Measurements from ENCODE around the gene COL1A1.

COL1A1 gene

DNA sequence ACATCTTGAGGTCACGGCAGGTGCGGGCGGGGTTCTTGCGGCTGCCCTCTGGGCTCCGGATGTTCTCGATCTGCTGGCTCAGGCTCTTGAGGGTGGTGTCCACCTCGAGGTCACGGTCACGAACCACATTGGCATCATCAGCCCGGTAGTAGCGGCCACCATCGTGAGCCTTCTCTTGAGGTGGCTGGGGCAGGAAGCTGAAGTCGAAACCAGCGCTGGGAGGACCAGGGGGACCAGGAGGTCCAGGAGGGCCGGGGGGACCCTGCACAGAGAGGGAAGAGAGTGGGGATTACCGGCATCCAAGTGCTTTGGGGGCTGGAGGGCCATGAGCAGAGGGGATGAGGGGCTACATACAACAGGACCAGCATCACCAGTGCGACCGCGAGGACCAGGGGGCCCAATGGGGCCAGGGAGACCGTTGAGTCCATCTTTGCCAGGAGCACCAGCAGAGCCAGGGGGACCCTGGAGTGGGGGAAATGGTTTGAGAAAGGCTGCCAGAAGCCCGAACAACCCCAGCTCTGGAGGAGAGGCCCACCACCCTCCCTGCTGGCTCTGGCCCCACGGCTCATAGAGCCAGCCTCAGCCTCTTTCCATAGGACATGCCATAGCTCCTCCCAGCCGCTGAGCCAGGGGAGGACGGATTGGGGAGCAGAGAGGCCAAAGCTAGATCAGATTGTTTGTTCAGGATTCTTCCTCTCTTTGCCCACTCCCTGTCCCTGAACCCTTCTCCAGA is 14.6 kb downstream of the COL1A1 start:
- no peak for DNase-seq

DNA sequence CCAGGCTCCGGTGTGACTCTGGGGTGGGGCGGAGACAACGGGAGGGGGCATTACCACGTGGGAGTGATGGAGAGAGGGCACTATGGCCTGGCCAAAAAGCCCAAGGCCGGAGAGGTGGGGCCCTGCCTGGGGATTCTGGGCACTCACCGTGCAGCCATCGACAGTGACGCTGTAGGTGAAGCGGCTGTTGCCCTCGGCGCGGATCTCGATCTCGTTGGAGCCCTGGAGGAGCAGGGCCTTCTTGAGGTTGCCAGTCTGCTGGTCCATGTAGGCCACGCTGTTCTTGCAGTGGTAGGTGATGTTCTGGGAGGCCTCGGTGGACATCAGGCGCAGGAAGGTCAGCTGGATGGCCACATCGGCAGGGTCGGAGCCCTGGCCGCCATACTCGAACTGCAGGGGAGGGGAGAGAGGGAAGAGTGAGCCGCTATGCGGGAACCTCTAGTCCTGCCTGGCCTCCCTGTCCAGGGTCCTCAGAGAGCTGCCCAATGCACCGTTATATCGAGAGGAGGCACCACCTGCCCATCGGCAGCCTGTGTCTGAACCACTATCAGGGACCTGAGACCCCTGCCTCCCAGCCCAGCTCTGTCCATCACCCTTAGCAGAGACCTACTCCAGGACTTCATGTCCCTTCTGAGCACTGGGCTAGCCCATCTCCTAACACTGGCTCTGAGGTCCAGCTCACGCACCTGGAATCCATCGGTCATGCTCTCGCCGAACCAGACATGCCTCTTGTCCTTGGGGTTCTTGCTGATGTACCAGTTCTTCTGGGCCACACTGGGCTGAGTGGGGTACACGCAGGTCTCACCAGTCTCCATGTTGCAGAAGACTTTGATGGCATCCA is 15.6 kb downstream of the COL1A1 start:
- no peak for DNase-seq

DNA sequence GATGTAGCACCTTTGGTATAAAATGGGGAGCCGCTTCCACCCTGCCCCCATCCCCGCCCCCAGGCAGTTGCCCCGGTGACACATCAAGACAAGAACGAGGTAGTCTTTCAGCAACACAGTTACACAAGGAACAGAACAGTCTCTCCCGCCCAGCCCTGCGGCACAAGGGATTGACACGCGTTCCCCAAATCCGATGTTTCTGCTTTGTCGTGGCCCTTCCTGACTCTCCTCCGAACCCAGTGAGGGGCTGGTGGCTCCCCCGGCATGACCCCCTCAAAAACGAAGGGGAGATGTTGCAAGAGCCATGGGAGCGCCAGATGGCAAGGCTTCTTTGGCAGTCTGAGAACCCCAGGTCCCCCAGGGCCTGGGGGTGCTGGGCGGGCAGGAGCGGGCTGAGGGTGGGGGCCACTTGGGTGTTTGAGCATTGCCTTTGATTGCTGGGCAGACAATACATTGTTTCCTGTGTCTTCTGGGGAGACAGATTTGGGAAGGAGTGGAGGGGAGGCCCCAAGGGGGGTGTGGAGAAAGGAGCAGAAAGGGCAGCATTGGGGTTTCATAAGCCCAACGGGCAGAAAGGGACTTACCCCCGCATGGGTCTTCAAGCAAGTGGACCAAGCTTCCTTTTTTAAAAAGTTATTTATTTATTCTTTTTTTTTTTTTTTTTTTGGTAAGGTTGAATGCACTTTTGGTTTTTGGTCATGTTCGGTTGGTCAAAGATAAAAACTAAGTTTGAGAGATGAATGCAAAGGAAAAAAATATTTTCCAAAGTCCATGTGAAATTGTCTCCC is 16.6 kb downstream of the COL1A1 start:
- DNase-seq: no peak

DNA sequence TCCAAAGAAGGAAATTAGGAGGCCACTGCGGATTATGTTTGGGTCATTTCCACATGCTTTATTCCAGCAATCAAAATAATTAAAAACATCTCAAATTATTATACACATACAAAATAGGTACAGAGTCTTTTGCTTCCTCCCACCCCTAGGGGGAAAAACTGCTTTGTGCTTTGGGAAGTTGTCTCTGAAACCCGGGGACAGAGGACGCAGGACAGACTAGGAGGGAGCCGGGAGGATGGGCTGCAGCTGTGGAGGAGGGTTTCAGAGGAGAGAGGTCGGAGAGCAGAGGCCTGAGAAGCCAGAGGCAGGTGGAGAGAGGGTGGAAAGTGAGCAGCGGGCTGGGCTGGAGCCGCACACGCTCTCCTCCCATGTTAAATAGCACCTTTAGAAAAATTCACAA is 17.4 kb downstream of the COL1A1 start:
- no peak for DNase-seq

DNA sequence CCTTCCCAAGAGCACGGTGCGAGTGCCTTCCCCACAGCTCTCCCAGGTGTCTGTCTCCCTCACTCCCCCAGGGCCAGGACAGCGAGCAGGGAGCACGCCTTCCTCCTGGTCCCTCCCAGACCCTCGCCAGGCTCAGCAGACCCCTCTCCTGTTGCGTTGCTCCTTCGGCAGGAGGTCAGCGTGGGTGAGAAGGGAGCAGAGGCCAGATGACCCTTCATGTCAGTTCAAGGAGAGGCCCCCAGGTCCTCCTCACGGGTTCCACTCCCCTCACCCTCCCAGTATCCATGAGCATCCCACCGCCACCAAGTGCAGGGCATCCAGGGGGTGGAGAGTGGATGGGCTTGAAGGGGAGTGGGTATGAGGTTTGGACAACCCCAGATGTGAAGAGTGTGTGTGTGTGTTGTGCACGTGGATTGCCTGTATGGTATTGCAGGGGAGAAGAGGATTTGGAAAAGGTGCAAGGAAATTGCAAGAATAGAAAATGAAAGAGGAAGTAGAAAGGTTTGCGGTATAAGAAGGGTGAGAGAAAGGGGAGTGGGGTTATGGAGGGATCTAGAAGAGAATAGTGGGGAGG is 17.9 kb downstream of the COL1A1 start:
- DNase-seq: no peak

DNA sequence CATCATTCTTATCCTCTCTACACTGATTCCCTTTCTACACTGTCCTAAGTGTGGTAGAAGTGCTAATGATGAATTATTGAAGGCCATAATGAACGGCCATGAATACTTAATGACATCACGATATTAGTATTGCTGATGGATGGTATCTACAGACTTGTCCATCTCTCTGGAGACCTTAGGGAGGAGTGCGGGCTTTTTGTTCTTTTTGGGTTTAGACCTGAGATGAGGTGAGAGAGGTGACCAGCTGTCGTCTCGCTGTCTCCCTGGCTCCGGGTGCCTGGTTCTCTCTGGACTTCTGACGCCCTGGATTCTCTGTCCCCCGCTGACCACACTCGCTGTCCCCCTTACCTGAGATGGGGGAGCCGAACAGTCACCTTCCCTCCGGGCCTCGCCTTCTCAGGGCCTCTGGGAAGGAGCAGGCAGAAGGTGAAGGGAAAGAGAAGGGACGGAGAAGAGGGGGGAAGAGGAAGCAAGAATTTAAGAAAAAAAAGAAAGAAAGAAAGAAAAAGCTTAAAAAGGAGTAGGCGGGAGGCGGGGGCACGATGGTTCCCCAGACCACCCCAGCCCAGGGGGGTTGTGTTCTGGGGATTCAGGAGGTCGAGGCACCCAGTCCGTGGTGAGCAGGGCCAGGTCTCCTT is 18.5 kb downstream of the COL1A1 start:
- DNase-seq: no peak

DNA sequence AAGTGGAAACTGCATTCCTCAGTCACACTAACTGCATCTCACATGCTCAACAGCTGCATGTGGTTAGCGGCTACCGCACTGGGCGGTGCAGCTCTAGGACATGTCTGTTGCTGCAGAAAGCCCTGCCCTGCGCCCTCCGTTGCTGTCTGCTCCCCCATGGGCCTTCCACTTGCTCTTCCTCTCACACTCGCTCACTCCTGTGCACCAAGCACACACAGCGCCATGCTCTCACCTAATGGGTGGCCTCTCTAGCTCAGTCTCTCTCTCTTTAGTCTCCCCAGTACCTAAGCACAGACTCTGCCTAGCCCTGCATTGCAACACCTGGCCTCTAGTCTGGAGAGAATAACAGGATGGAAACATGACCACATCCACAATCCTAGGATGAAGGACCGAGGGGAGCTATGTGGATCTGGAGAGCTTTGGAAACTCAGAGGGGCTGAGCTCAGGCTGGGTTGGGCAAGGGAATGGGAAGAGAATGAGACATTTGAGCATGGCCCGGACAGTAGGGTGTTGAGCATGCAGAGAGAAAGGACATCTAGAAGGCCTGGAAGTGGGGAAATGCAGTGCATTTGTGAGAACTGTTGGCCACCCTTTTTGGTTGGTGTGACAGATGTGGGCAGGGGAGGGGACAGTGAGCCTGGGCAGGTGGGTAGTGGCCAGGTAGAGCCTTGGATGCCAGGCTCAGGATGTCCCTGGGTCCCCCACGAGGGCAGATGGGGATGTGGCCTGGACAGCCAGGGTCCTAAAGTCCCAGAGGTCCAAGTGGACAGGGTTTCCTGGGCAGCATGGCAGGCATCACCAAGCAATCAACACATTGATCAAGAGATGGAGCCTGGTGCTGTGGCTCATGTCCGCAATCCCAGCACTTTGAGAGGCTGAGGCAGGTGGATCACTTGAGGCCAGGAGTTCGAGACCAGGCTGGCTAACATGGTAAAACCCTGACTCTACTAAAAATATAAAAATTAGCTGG is 19.6 kb downstream of the COL1A1 start:
- DNase-seq: no peak

DNA sequence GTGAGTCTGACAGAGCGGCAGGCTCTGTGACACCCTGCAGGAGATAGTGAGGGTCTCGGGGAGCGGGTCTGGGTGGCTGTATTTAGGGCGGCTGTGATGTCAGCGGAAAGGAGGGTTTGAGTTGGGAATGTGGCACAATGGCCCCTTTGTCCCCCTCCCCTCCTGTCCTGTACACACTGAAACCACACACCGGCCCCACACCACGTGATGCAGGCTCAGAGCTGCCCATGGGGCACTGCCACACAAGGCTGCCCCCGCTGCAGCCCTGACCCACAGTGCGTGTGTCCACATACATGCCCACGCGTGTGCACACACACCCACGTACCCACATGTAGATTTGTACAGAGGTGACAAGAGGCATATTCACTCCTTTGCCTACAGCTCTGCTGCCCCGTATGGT is 20.3 kb downstream of the COL1A1 start:
- DNase-seq: no peak

DNA sequence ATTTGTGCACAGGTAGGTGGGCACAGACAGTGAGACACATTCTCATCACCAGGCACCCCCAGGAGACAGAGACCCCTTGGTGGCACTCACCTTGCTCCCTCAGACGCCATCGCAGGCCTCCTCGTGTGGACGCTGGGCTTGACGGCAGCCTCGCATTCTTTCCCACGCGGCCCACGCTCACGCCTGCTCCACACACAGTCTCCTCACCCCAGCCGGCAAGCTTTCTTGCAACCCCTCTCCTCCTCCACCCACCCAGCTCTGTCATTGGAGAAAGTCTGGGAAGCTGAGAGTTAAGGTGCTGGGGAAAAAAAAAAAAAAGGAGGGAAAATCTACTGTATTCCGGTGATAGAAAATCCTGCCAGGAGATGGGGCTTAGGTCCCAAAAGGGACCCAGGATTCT is 20.8 kb downstream of the COL1A1 start:
- no peak for DNase-seq

DNA sequence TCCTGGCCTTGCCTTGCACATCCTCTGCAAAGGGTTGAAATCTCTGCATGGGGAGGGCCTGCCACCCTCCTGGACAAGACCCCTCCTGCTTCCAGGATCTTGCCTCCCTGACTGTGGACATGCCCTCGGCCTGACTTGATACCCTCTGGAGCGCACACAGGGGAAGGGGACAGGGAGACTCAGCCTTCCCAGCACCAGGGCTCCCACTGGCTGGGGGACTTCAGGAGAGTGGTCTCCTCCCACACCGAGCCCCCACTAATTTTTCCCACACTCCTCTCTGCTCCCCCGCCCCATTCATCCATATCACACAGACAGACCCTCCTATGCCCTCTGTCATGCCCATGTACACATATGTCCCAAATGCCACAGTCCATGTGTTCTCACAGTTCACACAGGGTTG is 21.3 kb downstream of the COL1A1 start:
- no peak for DNase-seq

DNA sequence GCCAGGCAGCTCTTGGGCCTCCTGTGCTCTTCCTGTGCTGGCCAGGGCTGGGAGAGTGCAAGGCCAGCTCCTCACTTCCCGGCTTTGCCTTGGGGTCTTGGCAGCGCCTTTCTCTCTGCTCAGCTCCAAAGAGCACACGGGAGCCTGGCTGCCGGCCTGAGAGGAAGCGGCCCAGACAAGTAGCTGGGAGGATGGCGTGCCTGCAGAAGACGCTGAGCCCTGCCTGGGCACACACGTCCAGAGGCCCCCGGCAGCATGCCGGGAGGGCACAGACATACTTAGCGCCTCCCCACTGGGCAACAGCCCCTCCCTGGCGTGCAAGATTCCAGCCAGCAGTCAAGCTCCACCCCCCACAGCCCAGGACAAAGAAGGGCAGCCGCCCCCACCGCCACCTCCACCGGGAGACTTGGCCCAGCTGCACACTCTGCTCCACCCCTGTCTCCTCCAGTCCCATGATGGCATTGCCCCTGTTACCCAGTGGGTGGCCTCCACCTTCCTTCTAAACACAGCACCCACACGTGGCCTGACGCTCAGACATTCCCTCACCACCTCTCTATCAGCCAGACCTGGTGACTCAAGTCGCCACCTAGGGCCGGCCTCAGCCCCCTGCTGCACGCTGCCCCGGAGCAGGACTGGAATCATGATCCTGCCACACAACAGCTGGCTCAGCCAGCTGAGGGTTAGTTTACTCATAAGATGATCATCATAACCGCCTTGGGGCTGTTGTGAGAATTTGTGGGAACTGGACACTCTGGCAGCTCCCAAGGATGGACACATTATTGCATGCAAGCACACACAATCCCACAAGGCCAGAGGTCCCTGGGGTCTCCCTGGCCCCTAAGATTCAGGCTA is 23.2 kb downstream of the COL1A1 start:
- DNase-seq: peak; percentile 48 to 64

DNA sequence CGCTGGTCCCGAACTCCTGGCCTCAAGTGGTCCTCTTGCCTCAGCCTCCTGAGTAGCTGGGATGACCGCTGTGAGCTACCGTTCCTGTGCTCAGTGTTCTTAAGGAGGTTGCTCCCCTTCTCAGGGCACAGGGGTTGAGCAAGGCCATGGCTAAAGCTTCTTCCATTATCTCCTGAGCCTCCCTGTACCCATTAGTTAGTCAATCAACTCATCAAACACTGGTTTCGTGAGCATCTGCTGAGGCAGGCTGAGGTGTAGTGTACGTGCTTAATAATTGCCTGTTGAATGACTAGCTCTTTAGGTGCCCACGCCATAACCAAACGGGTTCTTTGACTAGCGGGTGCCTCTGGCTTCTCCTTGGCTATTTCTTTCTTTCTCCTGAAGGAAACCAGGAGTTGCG is 24.0 kb downstream of the COL1A1 start:
- no peak for DNase-seq

DNA sequence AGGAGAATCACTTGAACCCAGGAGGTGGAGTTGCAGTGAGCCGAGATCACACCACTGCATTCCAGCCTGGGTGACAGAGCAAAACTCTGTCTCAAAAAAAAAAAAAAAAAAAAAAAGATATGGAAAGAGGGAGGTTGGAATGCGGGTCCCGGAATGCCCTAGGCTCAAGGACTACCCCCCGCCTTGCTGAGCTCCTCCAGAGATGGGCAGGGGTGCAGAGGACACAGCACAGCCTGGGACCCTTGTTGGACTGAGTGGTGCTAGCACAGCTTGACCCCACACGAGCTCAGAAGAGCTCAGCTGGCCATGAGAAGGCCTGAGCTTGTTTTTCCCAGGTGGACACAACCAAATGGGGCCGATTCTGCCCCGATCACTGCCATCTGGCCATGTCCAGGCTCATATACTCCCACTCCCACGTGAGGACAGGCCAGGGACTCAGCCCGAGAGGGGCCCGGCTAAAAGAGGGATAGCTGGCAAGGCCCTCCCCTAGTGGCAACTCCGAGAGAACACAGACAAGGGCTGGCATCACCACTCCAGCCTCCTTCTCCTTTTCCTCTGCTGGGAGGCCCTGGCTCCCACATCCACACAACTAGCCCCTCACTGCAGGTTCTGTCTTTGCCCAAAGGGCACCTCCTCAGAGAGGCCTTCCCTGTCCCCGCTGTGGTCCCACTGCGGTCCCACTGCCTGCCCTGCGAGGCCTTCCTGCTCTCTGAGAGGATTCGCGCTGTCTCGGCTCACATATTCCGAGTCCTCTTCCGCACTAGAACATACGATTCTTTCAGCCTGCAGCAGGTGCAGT is 24.7 kb downstream of the COL1A1 start:
- DNase-seq: no peak

DNA sequence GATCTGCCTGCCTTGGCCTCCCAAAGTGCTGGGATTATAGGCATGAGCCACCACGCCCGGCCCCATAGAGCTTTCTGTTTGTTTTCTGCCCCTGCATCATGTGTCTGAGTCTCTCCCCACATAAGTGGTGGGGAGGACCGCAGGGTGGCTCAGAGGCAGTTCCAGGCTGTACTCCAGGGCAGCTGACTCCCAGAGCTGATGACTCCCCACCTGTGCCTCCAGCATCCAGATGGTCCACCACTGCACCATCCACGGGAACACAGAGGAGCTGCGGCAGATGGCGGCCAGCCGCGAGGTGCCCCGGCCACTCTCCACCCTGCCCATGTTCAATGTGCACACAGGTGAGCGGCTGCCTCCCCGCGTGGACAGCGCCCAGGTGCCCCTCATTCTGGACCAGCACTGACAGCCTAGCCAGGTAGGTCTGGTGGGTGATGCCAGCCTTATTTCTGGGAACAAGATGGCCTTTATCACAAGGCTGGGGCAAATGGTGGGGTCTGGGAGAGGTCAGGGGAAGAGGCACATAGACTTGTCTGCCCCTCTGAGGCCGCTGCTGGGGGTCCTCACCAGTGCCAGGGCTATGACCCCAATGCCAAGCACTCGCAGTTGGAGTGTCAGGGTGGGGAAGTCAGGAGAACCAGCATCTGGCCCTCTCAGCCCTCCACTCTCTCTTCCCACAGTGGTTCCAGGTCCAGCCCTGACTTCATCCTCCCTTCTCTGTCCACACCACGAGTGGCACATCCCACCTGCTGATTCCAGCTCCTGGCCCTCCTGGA is 26.2 kb downstream of the COL1A1 start:
- DNase-seq: no peak

DNA sequence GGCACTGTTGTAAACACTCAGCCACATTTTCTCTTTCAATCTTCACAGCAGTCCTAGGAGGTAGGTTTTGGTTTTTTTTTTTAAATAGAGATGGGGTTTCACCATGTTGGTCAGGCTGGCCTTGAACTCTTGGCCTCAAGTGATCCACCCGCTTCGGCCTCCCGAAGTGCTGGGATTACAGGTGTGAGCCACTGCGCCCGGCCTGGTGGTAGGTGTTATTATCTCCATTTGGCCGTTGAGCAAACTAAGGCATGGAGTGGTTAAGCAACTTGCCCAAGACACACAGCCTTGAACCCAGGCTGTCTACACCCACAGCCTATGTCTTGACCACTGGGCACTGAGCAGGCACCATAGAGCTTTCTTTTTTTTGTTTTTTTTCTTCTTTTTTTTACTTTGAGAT is 27.0 kb downstream of the COL1A1 start:
- DNase-seq: no peak

DNA sequence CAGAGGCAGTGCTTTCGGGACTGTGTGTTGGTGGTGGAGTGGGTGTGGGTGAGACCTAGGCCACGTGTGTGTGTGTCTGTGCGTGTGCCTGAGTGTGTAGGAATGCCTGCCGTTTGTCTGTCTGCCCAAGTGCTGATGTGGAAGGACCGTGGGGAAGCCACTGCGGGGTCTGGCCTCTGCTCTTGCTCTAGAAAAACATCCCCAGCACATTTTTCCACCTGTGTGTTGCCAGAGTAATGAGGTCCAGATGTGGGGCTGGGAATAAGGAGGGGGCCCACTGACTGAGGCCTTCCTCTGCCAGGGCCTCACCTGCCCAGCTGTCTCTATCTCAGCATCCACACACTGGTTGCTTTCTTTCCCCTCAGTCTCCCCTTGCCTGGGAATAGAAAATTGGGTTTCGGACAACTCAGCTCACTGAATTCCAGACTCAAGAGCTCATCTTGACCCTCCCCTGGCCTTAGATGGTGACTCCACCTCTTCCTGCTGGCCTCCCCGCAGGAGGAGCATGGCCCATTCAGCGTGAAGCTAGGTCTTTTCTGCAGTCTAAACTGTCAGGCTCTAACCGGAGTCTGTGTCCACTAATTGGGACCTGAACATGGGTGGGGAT is 28.0 kb downstream of the COL1A1 start:
- DNase-seq: no peak

DNA sequence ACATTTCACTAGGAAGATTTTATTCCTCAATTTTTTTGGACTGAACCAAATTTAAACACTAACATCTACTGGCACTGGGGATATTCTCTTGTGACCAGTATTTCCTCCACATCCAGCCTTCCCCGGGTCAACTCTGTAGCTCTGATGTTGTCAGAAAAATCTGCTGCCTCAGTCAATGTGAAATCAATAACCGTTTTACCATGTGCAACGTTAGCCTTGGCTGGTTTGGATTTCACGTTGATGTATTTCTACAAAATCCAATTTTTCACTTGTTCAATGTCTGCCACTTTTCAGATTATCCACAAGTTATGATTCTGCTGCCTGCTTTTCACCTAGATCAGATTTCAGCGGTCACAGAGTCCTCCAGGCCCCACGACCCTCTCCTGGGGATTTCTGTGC is 28.5 kb downstream of the COL1A1 start:
- no peak for DNase-seq

DNA sequence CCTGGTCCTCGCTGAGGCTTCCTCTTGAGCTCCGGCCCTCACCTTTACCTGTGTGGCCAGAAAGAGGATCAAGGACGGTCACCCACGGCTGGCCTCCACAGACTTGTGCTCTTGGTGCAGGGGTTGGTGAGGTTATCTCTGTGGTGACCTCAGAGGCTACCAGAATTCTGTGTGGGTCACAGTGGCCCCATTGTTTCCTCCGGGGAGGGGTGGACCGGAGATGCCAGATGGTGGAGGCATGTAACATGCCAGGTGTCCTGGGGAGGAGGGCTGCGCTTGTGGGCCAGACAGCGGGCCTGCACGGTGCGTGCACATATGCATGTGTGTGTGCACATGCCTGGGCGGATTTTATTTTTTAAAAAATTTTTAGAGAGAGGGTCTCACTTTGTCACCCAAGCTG is 29.3 kb downstream of the COL1A1 start:
- DNase-seq: no peak

Data from activated CD4-positive, alpha-beta T cell treated with anti-CD3 and anti-CD28 coated beads, Interleukin-2, amount 50 U/mL, for 48 hours (primary cell).